ENCODE data around the gene MEMO1. TPM values are rescaled to one million over a fixed set of nuclear protein-coding genes. Genes with fewer than 3 reads are reported as not detected.
A peak's percentile ranks its signal among the peaks of the same experiment; 100 is the strongest.

MEMO1 gene
- total RNA-seq, 6 experiments from 2014 or later, result 43.6 to 61.3 (median 55.1) TPM

- Mint-ChIP-seq H3K27ac (no peak overlapping the region), H3K36me3 (ENCODE audit: low read depth) (peaks cover 12% of the 10 kb centered on the region), H3K4me3 (no peak overlapping the region), H3K9me3 (no peaks in the 10 kb centered on the region), H3K27me3 (ENCODE audit: insufficient read depth) (peaks cover 1% of the 10 kb centered on the region; the same call in 1 of the 2 replicates), H3K4me1 (ENCODE audit: low read depth) (peaks cover 14% of the 10 kb centered on the region)
- TF ChIP-seq CTCF (IDR thresholded peaks at IDR 0.05), result no peak
- no peak for DNase-seq
Measured at GRCh38 chr2:31950946-31951562, 59.8 kb downstream of the MEMO1 start.

- DNase-seq, result no peak
- Mint-ChIP-seq H3K36me3 (ENCODE audit: low read depth) (peaks cover 6% of the 10 kb centered on the region; the same call in 1 of the 2 replicates), H3K27me3 (ENCODE audit: insufficient read depth) (no peaks in the 10 kb centered on the region), H3K4me3 (no peak overlapping the region), H3K27ac (no peak overlapping the region), H3K4me1 (ENCODE audit: low read depth) (peaks cover 36% of the 10 kb centered on the region), H3K9me3 (no peaks in the 10 kb centered on the region)
- no peak for TF ChIP-seq CTCF (IDR thresholded peaks at IDR 0.05)
Measured at GRCh38 chr2:31947871-31948270, 62.9 kb downstream of the MEMO1 start.

- no peak for TF ChIP-seq CTCF (IDR thresholded peaks at IDR 0.05)
Measured at GRCh38 chr2:31946838-31947237, 64.0 kb downstream of the MEMO1 start.

GRCh38 chr2:31945572-31945935 lies 65.3 kb downstream of the MEMO1 start:
- no peaks in the 10 kb centered on the region for H3K9me3 Mint-ChIP-seq
- H3K27ac Mint-ChIP-seq, result peak overlapping the region; percentile 47
- H3K4me3 Mint-ChIP-seq, result no peak overlapping the region
- DNase-seq, result no peak
- no peaks in the 10 kb centered on the region for H3K27me3 Mint-ChIP-seq (ENCODE audit: insufficient read depth)
- H3K36me3 Mint-ChIP-seq (ENCODE audit: low read depth), result peaks cover 6% of the 10 kb centered on the region
- TF ChIP-seq CTCF (IDR thresholded peaks at IDR 0.05), result no peak
- H3K4me1 Mint-ChIP-seq (ENCODE audit: low read depth), result peaks cover 30% of the 10 kb centered on the region

More at GRCh38 chr2:31946838-31947237, 64.0 kb downstream of the MEMO1 start:
- H3K27ac Mint-ChIP-seq, result no peak overlapping the region
- no peak overlapping the region for H3K4me3 Mint-ChIP-seq
- no peaks in the 10 kb centered on the region for H3K27me3 Mint-ChIP-seq (ENCODE audit: insufficient read depth)
- peaks cover 34% of the 10 kb centered on the region for H3K4me1 Mint-ChIP-seq (ENCODE audit: low read depth)
- H3K36me3 Mint-ChIP-seq (ENCODE audit: low read depth), result peaks cover 6% of the 10 kb centered on the region
- no peaks in the 10 kb centered on the region for H3K9me3 Mint-ChIP-seq
- no peak for DNase-seq

- TF ChIP-seq CTCF (IDR thresholded peaks at IDR 0.05), result no peak
- peak overlapping the region; percentile 47 for H3K27ac Mint-ChIP-seq
- peaks cover 6% of the 10 kb centered on the region for H3K36me3 Mint-ChIP-seq (ENCODE audit: low read depth)
- no peak overlapping the region for H3K4me3 Mint-ChIP-seq
- H3K4me1 Mint-ChIP-seq (ENCODE audit: low read depth), result peaks cover 30% of the 10 kb centered on the region
- no peaks in the 10 kb centered on the region for H3K9me3 Mint-ChIP-seq
- no peaks in the 10 kb centered on the region for H3K27me3 Mint-ChIP-seq (ENCODE audit: insufficient read depth)
- no peak for DNase-seq
Measured at GRCh38 chr2:31944828-31945571, 65.8 kb downstream of the MEMO1 start.
